PC-9 (cell line): Measurements from ENCODE around the gene DLGAP1. TPM values are rescaled to one million over a fixed set of nuclear protein-coding genes. Genes with fewer than 3 reads are reported as not detected.

ENCODE experiments used
- BruUV-seq: library from RNA; stranded (reverse); fragments of 400-500 nt; replicated peaks from 2 replicates; lab custom pipeline; 2021; lab: Mats Ljungman, UMichigan
- CTCF ChIA-PET: fragments of 300-600 bp; sonication (Branson Sonifier 250); formaldehyde crosslinking; loops from one replicate; lab custom pipeline; 2022; ENCODE audit warnings: antibody characterized with exemption; lab: Charles Lee
- POLR2A ChIA-PET: fragments of 300-600 bp; sonication (Branson Sonifier 250); formaldehyde crosslinking; loops from one replicate; lab custom pipeline; 2022; ENCODE audit warnings: antibody characterized with exemption; ENCODE audit not compliant: unreplicated experiment; lab: Charles Lee
- DNase-seq, 2 experiments: peaks; one replicate each; pipeline versions ENCODE4 v3.0.0 to v3.0.0-alpha.2; 2015 to 2022; ENCODE audit warnings: mixed read lengths in 1 of 2
- H2AFZ ChIP-seq: fragments of 200-600 bp; sonication (generic); 2 replicates; pipeline ENCODE4 v1.8.1; 2017; ENCODE audit warnings: antibody characterized with exemption
- H3F3A ChIP-seq: fragments of 200-600 bp; sonication (generic); 2 replicates; pipeline ENCODE4 v1.8.1; 2017; ENCODE audit warnings: antibody characterized with exemption, mild to moderate bottlenecking, low read depth; ENCODE audit not compliant: insufficient read depth
- H3K27ac ChIP-seq: fragments of 200-600 bp; sonication (generic); 2 replicates; pipeline ENCODE4 v1.6.1; 2016; ENCODE audit warnings: mixed run types
- H3K27me3 ChIP-seq: fragments of 200-600 bp; sonication (generic); 2 replicates; pipeline ENCODE4 v1.6.1; 2016; ENCODE audit warnings: low read depth, mixed run types; ENCODE audit not compliant: insufficient read depth
- H3K36me3 ChIP-seq: fragments of 200-600 bp; sonication (generic); 2 replicates; pipeline ENCODE4 v1.6.1; 2016; ENCODE audit warnings: low read depth, mixed run types
- H3K4me1 ChIP-seq: fragments of 200-600 bp; sonication (generic); replicated peaks from 2 replicates; pipeline ENCODE4 v1.6.1; 2016; ENCODE audit warnings: mixed run types; ENCODE audit not compliant: insufficient read depth
- H3K4me2 ChIP-seq: fragments of 200-600 bp; sonication (generic); 2 replicates; pipeline ENCODE4 v1.6.1; 2017; ENCODE audit warnings: mixed run types
- H3K4me3 ChIP-seq: fragments of 200-600 bp; sonication (generic); 2 replicates; pipeline ENCODE4 v1.6.1; 2016; ENCODE audit warnings: mixed run types
- H3K79me2 ChIP-seq: fragments of 200-600 bp; sonication (generic); 2 replicates; pipeline ENCODE4 v1.6.1; 2017; ENCODE audit warnings: low read depth, mixed run types
- H3K9me2 ChIP-seq: fragments of 200-600 bp; sonication (generic); 2 replicates; pipeline ENCODE4 v1.8.1; 2017; ENCODE audit warnings: mild to moderate bottlenecking; ENCODE audit not compliant: insufficient read depth
- H3K9me3 ChIP-seq: fragments of 200-600 bp; sonication (generic); 2 replicates; pipeline ENCODE4 v1.8.1; 2016; ENCODE audit warnings: low read depth; ENCODE audit not compliant: insufficient read depth
- H4K20me1 ChIP-seq: fragments of 200-600 bp; sonication (generic); 2 replicates; pipeline ENCODE4 v1.8.1; 2017; ENCODE audit not compliant: insufficient read depth
- CTCF ChIP-seq: fragments of 200-600 bp; sonication (generic); conservative IDR thresholded peaks from 2 replicates; pipeline ENCODE4 v1.6.1; 2017; ENCODE audit warnings: mixed run types, antibody characterized with exemption, mild to moderate bottlenecking, moderate library complexity
- EZH2 ChIP-seq: fragments of 200-600 bp; sonication (generic); IDR thresholded peaks from 2 replicates; pipeline ENCODE4 v1.8.0; 2017; ENCODE audit warnings: antibody characterized with exemption, low read depth
- intact Hi-C: fragments of 100-400 bp; cut with micrococcal nuclease; formaldehyde crosslinking; loops from one replicate; pipeline ENCODE4 v1.10.0; 2022; ENCODE audit not compliant: unreplicated experiment
- total RNA-seq: library from RNA; stranded (reverse); gene quantifications from 2 replicates; pipeline ENCODE4 v1.2.3, GENCODE V29; 2021

Gene DLGAP1
- total RNA-seq, 1 experiment from 2014 or later = not detected

DNA sequence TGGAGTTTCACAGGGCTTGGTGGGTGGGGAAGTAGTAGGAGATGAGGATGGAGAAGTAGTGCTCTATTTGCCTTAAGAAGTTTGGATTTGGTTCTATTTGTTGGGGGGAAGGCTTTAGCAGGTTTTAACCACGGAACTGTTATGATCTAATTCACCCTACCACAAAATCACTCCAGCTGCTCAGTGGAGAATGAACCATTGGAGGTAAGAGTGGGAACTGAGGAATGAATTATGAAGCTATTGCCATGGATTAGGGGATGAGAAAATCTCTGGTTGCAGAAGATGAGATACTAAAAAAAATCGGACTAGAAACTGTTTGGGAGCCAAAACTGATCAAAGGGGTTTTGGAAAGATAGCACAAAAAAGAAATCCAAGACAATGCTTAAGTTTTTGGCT is 488.9 kb downstream of the DLGAP1 start:
- H2AFZ ChIP-seq = no peak overlapping the region; the same call in 1 of the 2 replicates
- no peak overlapping the region for H3K27ac ChIP-seq
- TF ChIP-seq CTCF (no peak), EZH2 (no peak)

DNA sequence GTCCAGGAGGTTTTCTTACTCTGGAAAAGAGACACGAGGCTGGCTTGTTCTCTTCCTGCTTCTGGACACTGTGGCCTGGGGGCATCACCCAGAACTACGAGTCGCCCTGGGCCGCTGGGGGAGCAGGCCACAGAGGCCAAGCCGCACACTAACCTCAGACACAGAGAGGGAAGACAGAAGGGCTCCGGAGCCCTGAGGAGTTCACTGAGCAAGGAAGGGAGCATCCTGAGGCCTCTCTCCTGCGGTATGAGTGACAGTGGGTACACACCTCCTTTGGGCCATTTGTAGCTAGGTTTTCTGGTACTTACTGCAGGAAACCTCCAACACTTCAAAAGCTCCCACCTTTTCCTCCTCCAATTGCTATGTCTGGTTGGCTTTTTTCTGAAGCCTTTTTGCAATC is 494.1 kb downstream of the DLGAP1 start:
- intact Hi-C loops = no loop called here
- DNase-seq = no peak
- H3K36me3 ChIP-seq = no peaks in the 10 kb centered on the region
- no peak overlapping the region for H2AFZ ChIP-seq
- no peaks in the 10 kb centered on the region for H3F3A ChIP-seq
- H3K9me3 ChIP-seq = no peaks in the 10 kb centered on the region
- H3K79me2 ChIP-seq = no peaks in the 10 kb centered on the region
- no peak overlapping the region for H3K4me3 ChIP-seq
- ChIA-PET CTCF (no interaction called here), POLR2A (no interaction called here)
- BruUV-seq = no TSS peak
- no peak for TF ChIP-seq EZH2
- no peak for TF ChIP-seq CTCF
- H3K27ac ChIP-seq = no peak overlapping the region
- no peaks in the 10 kb centered on the region for H3K9me2 ChIP-seq
- H3K4me1 ChIP-seq = no peaks in the 10 kb centered on the region
- no peaks in the 10 kb centered on the region for H3K27me3 ChIP-seq
- no peaks in the 10 kb centered on the region for H4K20me1 ChIP-seq
- H3K4me2 ChIP-seq = no peak overlapping the region

More for the DNA sequence above, 488.9 kb downstream of the DLGAP1 start:
- peaks cover 12% of the 10 kb centered on the region for H3K4me1 ChIP-seq
- H3K27me3 ChIP-seq = no peaks in the 10 kb centered on the region
- intact Hi-C loops = no loop called here
- no peak overlapping the region for H3K4me3 ChIP-seq
- DNase-seq = no peak
- no TSS peak for BruUV-seq
- H3K4me2 ChIP-seq = peak overlapping the region; percentile 34
- ChIA-PET POLR2A (interaction anchor here (0.7 kb wide), 1 partner anchor 33 kb away, joined by 4 read pairs; no protein-coding TSS in a partner anchor), CTCF (interaction anchor here (0.6 kb wide), 1 partner anchor 52 kb away, joined by 3 read pairs; no protein-coding TSS in a partner anchor)
- no peaks in the 10 kb centered on the region for H4K20me1 ChIP-seq
- H3K9me3 ChIP-seq = no peaks in the 10 kb centered on the region
- H3F3A ChIP-seq = no peaks in the 10 kb centered on the region
- H3K36me3 ChIP-seq = no peaks in the 10 kb centered on the region
- H3K79me2 ChIP-seq = no peaks in the 10 kb centered on the region
- H3K9me2 ChIP-seq = no peaks in the 10 kb centered on the region

GRCh38 chr18:3960142-3960541 is 495.0 kb downstream of the DLGAP1 start:
- no TSS peak for BruUV-seq
- ChIA-PET CTCF (no interaction called here), POLR2A (no interaction called here)
- no peak overlapping the region for H3K4me3 ChIP-seq
- no peaks in the 10 kb centered on the region for H3K4me1 ChIP-seq
- TF ChIP-seq EZH2 (no peak), CTCF (no peak)
- H3K4me2 ChIP-seq = no peak overlapping the region
- H2AFZ ChIP-seq = no peak overlapping the region
- no peaks in the 10 kb centered on the region for H3K27me3 ChIP-seq
- no peaks in the 10 kb centered on the region for H4K20me1 ChIP-seq
- no peaks in the 10 kb centered on the region for H3K9me3 ChIP-seq
- intact Hi-C loops = no loop called here
- H3K27ac ChIP-seq = no peak overlapping the region
- H3K36me3 ChIP-seq = no peaks in the 10 kb centered on the region
- H3K79me2 ChIP-seq = no peaks in the 10 kb centered on the region
- no peaks in the 10 kb centered on the region for H3K9me2 ChIP-seq
- no peaks in the 10 kb centered on the region for H3F3A ChIP-seq
- no peak for DNase-seq
